Neural cell (in vitro differentiated cells): ENCODE measurements around the gene CERS3.

Experiments used
- CTCF ChIP-seq: fragments of 450-650 bp; IDR thresholded peaks from 2 replicates; pipeline ENCODE4 v1.5.1; 2014; ENCODE audit warnings: antibody characterized with exemption, mild to moderate bottlenecking, moderate library complexity; ENCODE audit not compliant: poor library complexity, severe bottlenecking
- EP300 ChIP-seq: fragments of 450-650 bp; conservative IDR thresholded peaks from 2 replicates; pipeline ENCODE4 v1.6.1; 2014; ENCODE audit warnings: antibody characterized with exemption, mild to moderate bottlenecking, moderate library complexity; ENCODE audit not compliant: poor library complexity, severe bottlenecking
- EZH2 ChIP-seq: fragments of 200-600, 300-800 bp; shearing (Covaris generic), sonication (generic); IDR thresholded peaks from 2 replicates; pipeline ENCODE4 v1.6.1; 2014; ENCODE audit warnings: antibody characterized with exemption, low read length, borderline replicate concordance, mild to moderate bottlenecking; ENCODE audit not compliant: insufficient read depth, poor library complexity, severe bottlenecking
- POLR2AphosphoS5 ChIP-seq: IDR thresholded peaks from 2 replicates; pipeline ENCODE4 v1.6.1; 2012
- RAD21 ChIP-seq: fragments of 450-650 bp; conservative IDR thresholded peaks from 2 replicates; pipeline ENCODE4 v1.6.1; 2014; ENCODE audit warnings: antibody characterized with exemption, mild to moderate bottlenecking, moderate library complexity
- REST ChIP-seq: IDR thresholded peaks from 2 replicates; pipeline ENCODE4 v1.6.1; 2012; ENCODE audit warnings: borderline replicate concordance
- SMC3 ChIP-seq: fragments of 450-650 bp; conservative IDR thresholded peaks from 2 replicates; pipeline ENCODE4 v1.6.1; 2014; ENCODE audit warnings: antibody characterized with exemption, mild to moderate bottlenecking, moderate library complexity; ENCODE audit not compliant: poor library complexity
- TAF1 ChIP-seq: IDR thresholded peaks from 2 replicates; pipeline ENCODE4 v1.6.1; 2012; ENCODE audit warnings: low read depth

DNA sequence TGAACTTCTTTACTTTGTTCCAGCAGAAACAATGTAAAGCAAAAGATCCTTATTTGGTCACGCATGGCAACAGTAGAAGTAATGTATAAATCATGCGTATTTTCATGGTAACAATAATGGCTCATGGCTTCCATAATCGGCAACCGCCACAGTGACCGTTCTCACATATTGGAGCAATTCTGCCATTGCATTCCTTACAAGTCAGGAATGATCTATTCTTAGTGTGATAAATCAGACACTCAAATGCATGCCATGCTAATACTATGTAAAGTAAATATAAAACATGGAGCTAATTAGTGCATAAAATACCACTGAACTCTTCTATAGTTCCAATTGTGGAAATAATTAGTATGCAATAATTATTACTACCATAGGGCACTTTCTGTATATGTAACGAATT is 13.5 kb upstream of the CERS3 start:
- TF ChIP-seq TAF1 (no peak), POLR2AphosphoS5 (no peak), SMC3 (no peak), CTCF (no peak), EZH2 (no peak), RAD21 (no peak), REST (no peak), EP300 (no peak)
